ENCODE data around the gene SLC15A1.

Gene SLC15A1

DNA sequence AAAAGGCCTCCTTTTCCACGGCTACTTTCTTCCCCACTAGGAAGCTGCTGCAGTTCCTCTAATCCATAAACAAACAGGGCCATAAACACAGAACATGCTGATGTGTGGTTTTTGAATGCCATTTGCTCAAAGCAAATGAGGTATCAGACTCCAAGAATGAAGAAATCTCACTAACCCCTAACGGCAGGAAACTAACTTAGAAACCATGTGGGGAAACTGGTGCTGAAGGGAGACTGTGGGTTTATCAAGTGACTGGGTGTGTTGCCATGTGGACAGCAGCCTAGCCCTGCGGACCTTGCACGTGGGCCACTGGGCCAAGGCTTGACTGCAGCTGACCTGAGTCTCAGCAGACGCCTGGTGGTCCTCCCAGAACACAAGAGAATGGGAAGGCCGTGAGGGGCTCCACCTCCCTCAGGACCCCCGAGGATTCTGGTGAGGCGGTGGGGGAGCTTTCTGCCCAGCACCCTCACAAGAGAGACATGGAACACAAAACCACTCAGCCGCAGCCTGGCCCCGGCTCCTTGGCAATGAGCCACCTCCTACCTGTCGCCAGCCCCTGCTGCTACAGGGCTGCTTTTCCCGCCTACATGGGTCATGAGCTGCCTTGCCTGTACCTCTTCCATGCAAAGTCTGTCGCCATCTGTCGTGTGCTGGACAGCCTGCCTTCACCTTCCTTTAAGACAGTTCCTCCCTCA, 10.6 kb downstream of the SLC15A1 start:
- TF ChIP-seq EZH2 (optimal IDR thresholded peaks at IDR 0.05; ENCODE audit: low read depth, low read length) (no peak), EZH2phosphoT487 (IDR thresholded peaks at IDR 0.05; ENCODE audit: low read length) (no peak)
- TF ChIP-seq, protein P1, sequence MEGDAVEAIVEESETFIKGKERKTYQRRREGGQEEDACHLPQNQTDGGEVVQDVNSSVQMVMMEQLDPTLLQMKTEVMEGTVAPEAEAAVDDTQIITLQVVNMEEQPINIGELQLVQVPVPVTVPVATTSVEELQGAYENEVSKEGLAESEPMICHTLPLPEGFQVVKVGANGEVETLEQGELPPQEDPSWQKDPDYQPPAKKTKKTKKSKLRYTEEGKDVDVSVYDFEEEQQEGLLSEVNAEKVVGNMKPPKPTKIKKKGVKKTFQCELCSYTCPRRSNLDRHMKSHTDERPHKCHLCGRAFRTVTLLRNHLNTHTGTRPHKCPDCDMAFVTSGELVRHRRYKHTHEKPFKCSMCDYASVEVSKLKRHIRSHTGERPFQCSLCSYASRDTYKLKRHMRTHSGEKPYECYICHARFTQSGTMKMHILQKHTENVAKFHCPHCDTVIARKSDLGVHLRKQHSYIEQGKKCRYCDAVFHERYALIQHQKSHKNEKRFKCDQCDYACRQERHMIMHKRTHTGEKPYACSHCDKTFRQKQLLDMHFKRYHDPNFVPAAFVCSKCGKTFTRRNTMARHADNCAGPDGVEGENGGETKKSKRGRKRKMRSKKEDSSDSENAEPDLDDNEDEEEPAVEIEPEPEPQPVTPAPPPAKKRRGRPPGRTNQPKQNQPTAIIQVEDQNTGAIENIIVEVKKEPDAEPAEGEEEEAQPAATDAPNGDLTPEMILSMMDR (IDR thresholded peaks at IDR 0.05; ENCODE audit: low read length) = no peak
- DNase-seq = no peak

DNA sequence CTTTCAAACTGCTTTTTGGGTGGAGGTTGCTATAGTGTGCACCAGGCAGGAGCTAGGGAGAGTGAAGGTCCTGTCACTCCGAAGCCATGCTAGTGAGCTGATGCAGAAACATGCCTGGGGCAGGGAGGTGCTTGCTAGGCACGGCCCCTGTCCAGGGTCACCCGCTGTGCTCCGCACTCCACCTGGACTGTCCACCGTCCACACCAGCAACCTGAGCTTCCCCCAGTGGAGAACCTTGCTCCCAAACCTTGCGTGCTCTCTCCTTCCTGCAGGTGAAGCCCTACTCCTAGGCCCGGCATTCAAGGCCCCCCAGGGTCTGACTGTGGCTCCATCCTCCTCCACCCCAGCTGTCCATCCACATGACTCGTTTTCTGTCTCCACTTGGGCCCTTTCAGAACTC, 12.3 kb downstream of the SLC15A1 start:
- H3K9me3 ChIP-seq (replicated peaks; ENCODE audit: insufficient read depth, low read length) = no peaks in the 10 kb centered on the region
- H3K4me3 ChIP-seq (ENCODE audit: low read length) = no peak overlapping the region
- no peak for DNase-seq
- H3K79me2 ChIP-seq (ENCODE audit: low read length) = no peaks in the 10 kb centered on the region
- TF ChIP-seq EZH2phosphoT487 (IDR thresholded peaks at IDR 0.05; ENCODE audit: low read length) (no peak), EZH2 (optimal IDR thresholded peaks at IDR 0.05; ENCODE audit: low read depth, low read length) (no peak)
- TF ChIP-seq, protein P1 (IDR thresholded peaks at IDR 0.05; ENCODE audit: low read length) = no peak
- no peak overlapping the region for H3K4me2 ChIP-seq (ENCODE audit: low read depth, low read length)
- H3K9me2 ChIP-seq (replicated peaks; ENCODE audit: insufficient read depth, low read length) = no peaks in the 10 kb centered on the region
- no peak overlapping the region for H3K9ac ChIP-seq (ENCODE audit: low read length)
- H3K27me3 ChIP-seq (replicated peaks; ENCODE audit: insufficient read depth, low read length) = no peaks in the 10 kb centered on the region
- no peak overlapping the region for H2AFZ ChIP-seq (ENCODE audit: low read length)
- H3F3A ChIP-seq (ENCODE audit: insufficient read depth, low read length) = no peaks in the 10 kb centered on the region
- H3K4me1 ChIP-seq (ENCODE audit: low read length) = no peaks in the 10 kb centered on the region
- H3K27ac ChIP-seq (ENCODE audit: low read length) = no peak overlapping the region
- no peaks in the 10 kb centered on the region for H3K36me3 ChIP-seq (replicated peaks; ENCODE audit: insufficient read depth, low read length)
- no peaks in the 10 kb centered on the region for H4K20me1 ChIP-seq (ENCODE audit: insufficient read depth, low read length)

More for the DNA sequence above, 10.6 kb downstream of the SLC15A1 start:
- no peaks in the 10 kb centered on the region for H4K20me1 ChIP-seq (ENCODE audit: insufficient read depth, low read length)
- no peaks in the 10 kb centered on the region for H3K79me2 ChIP-seq (ENCODE audit: low read length)
- H3K9me2 ChIP-seq (replicated peaks; ENCODE audit: insufficient read depth, low read length) = no peaks in the 10 kb centered on the region
- H3K4me1 ChIP-seq (ENCODE audit: low read length) = no peaks in the 10 kb centered on the region
- H3K9me3 ChIP-seq (replicated peaks; ENCODE audit: insufficient read depth, low read length) = no peaks in the 10 kb centered on the region
- no peaks in the 10 kb centered on the region for H3K27me3 ChIP-seq (replicated peaks; ENCODE audit: insufficient read depth, low read length)
- H3K9ac ChIP-seq (ENCODE audit: low read length) = no peak overlapping the region
- no peak overlapping the region for H2AFZ ChIP-seq (ENCODE audit: low read length)
- no peak overlapping the region for H3K4me3 ChIP-seq (ENCODE audit: low read length)
- no peaks in the 10 kb centered on the region for H3F3A ChIP-seq (ENCODE audit: insufficient read depth, low read length)
- H3K27ac ChIP-seq (ENCODE audit: low read length) = no peak overlapping the region
- H3K4me2 ChIP-seq (ENCODE audit: low read depth, low read length) = no peak overlapping the region
- no peaks in the 10 kb centered on the region for H3K36me3 ChIP-seq (replicated peaks; ENCODE audit: insufficient read depth, low read length)

DNA sequence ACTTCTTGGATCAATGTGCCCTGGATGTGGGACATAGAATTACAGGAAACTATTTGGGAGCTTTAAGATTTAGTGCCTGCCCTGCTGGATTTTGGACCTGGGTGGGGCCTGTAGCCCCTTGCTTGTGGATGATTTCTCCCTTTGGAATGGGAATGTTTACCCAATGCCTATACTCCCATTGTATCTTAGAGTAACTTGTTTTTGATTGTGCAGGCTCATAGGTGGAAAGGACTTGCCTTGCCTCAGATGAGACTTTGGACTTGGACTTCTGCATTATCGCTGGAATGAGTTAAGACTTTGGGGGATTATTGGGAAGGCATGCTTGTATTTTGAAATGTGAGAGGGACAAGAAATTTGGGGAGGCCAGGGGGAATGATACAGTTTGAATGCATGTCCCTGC, 13.5 kb downstream of the SLC15A1 start:
- Histone ChIP-seq H3K27ac (ENCODE audit: low read length) (no peak overlapping the region), H3K9ac (ENCODE audit: low read length) (no peak overlapping the region), H3K9me2 (replicated peaks; ENCODE audit: insufficient read depth, low read length) (no peaks in the 10 kb centered on the region), H3K9me3 (replicated peaks; ENCODE audit: insufficient read depth, low read length) (no peaks in the 10 kb centered on the region), H3F3A (ENCODE audit: insufficient read depth, low read length) (no peaks in the 10 kb centered on the region), H3K4me3 (ENCODE audit: low read length) (no peak overlapping the region), H3K79me2 (ENCODE audit: low read length) (no peaks in the 10 kb centered on the region), H3K36me3 (replicated peaks; ENCODE audit: insufficient read depth, low read length) (no peaks in the 10 kb centered on the region), H3K4me1 (ENCODE audit: low read length) (no peaks in the 10 kb centered on the region), H3K27me3 (replicated peaks; ENCODE audit: insufficient read depth, low read length) (no peaks in the 10 kb centered on the region), H2AFZ (ENCODE audit: low read length) (no peak overlapping the region), H3K4me2 (ENCODE audit: low read depth, low read length) (no peak overlapping the region), H4K20me1 (ENCODE audit: insufficient read depth, low read length) (no peaks in the 10 kb centered on the region)
- TF ChIP-seq EZH2 (optimal IDR thresholded peaks at IDR 0.05; ENCODE audit: low read depth, low read length) = no peak
- TF ChIP-seq, protein P1 (IDR thresholded peaks at IDR 0.05; ENCODE audit: low read length) = no peak
- TF ChIP-seq EZH2phosphoT487 (IDR thresholded peaks at IDR 0.05; ENCODE audit: low read length) = no peak
- DNase-seq = no peak

All from MM.1S (cell line).